ENCODE data around the gene ITIH2. TPM values are rescaled to one million over a fixed set of nuclear protein-coding genes. Genes with fewer than 3 reads are reported as not detected.
"Not testable (repeated sequence)": the region's sequence is repeated elsewhere in the genome, so short reads cannot be mapped to it uniquely, and the experiment has no call there.

Gene ITIH2
- polyA plus RNA-seq, 1 donor: 0.12 TPM

DNA sequence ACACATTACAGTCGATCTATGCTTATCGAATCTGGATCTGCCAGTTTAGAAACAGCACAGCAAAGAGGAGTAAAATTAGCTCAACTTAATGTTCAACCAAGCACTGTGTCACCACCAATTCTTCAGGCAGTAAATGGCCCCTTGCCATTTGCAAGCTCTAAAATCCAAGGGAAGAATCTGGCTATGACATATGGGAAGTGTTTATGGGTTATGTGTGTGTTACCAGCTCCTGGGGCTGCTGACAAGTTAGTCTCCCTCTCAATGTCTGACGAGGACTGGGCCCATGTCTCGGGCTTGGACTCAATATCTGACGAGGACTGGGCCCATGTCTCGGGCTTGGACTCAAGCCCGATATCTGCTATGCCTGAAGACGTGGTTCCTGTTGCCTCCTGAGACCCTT is 5.7 kb upstream of the ITIH2 start:
- DNase-seq: no peak

DNA sequence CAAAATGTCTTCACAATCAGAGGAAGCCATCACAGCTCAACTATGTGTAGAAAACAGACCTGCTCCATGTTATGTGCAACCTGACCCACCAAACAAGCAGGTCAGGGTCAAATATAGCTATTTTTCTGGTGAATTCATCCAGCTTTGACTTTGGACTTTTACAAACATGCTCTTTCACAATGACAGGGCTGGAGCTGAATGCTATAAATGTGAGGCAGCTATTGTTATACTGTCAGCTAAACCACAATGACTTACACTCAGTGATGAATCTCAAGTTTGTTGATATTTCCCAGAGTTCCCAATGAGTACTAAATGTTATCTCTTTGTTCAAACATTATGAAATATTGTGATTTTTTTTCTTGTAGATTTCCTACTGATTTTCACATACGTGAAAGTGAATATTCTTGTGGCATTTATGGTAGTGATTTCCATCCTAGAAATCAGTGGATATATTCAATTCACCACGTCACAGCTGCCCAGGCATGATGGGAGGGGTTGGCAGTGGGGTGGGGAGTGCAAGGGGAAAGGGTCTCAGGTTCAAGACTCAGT is 2.5 kb upstream of the ITIH2 start:
- DNase-seq: no peak

GRCh38 chr10:7701158-7701742 is 1.9 kb upstream of the ITIH2 start:
- DNase-seq: no peak

- no peak for DNase-seq
These were observed 766 bp upstream of the ITIH2 start for GRCh38 chr10:7702288-7702812.

DNA sequence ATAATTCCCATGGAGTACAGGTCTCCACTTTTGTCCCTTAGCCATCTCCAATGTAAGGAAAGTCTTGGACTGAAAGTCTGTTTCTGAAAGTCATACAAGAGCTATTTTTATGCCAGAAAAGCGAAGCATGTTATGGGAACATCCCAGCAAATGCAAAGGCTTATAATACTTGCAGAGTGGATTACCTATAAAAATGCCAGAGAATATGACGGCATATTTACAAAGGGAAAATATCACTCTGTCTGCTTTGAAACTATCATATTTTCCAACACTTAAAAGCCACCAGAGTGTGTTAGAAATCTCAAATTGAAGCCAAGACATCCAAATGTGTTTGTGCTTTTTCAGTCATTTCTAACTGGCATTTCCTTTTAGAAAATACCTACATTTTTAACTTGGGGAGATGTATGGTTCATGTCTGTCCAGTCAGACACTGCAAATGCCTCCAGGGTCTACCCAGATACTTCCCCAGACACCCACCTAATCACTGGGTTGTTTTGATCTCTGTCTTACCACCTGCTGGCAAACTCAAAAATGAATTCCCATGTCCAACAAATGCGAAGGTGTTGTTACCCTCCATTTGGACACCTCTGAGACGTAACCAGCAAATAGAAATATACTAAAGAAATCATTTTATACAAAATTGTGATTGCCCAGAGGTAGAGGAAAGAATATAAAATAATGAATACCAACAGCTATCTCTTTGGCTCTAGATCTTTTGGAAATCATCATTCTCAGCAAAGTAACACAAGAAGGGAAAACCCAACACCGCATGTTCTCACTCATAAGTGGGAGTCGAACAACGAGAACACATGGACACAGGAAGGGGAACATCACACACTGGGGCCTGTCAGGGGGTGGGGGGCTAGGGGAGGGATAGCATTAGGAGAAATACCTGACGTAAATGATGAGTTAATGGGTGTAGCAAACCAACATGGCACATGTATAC is 1.2 kb downstream of the ITIH2 start:
- no peak for DNase-seq

GRCh38 chr10:7705341-7705740 is 2.2 kb downstream of the ITIH2 start:
- no peak for DNase-seq

DNA sequence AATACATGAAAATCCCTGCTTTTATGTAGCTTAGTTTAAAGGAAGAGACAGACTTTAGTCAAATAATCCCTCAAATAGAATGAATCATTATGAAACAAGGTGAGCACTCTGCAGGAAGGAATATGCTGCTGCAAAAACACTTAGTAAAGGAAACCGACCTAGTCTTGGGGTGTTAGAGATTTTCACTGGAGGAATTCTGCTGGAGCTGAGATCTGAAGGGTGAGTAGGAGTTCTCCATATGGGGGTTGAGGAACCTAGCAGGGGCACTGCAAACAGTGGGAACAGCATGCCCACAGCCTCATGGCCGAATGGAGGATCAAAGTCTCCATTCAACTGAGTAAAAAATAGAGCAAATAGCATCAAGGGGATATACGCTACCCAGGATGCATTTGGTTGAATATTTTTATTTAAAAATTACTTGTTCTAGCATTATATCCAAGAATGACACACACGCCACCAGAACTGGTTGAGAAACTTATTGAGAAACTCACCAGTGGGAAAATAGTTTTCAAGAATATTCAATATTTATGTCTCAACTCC is 3.5 kb downstream of the ITIH2 start:
- DNase-seq: no peak

DNA sequence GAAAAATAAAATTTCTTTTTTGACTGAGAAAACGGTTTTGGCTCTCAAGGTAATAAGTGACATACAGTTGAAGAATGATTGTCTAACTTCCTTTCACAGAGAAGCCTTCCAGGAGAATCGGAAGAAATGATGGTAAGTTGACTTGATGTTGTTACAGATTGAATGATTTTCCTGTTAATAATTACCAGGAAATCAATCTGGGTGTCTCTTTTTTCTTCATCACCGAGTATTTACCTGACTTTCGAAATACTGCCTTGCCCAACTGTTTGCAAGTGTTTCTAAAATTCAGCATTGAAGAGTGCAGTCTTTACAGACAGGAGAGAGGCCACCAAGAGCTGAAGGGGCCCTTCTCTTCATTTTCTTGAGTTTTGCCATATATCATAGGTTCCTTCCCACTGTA is 4.0 kb downstream of the ITIH2 start:
- DNase-seq: no peak

- no peak for DNase-seq
These were observed 4.9 kb downstream of the ITIH2 start for GRCh38 chr10:7707858-7708622.

GRCh38 chr10:7708832-7709231 is 5.7 kb downstream of the ITIH2 start:
- DNase-seq: no peak

DNA sequence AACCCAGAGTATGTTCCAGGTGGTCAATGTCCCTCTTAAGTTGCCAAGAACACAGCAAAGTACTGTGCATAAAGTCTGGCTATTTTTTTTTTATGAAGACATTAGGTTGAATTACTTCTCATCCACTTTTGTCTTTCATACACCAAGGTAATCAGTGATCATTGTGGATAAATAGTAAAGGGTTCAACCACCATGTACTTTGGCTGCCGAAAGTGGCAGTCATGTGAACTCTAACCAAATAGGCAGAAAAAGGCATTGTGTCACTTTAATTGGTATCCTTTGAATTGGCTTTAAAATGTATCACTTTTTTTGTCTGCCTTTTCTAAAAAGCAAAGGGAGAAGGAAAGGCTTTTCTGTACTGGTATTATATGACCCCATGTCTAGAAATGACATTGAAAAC is 7.3 kb downstream of the ITIH2 start:
- DNase-seq: no peak

DNA sequence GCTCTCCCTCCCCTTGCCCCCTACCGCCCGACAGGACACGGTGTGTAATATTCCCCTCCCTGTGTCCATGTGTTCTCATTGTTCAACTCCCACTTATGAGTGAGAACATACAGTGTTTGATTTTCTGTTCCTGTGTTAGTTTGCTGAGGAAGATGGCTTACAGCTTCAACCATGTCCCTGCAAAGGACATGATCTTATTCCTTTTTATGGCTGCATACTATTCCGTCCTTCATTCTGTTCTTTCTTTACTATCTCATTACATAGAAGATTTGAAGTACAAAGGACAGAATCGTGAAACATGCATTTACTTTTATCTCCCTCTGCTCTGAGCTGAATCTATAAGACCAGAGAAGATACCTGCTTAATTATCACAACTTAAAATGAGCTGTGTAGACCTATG is 8.0 kb downstream of the ITIH2 start:
- DNase-seq: not testable (repeated sequence)

DNA sequence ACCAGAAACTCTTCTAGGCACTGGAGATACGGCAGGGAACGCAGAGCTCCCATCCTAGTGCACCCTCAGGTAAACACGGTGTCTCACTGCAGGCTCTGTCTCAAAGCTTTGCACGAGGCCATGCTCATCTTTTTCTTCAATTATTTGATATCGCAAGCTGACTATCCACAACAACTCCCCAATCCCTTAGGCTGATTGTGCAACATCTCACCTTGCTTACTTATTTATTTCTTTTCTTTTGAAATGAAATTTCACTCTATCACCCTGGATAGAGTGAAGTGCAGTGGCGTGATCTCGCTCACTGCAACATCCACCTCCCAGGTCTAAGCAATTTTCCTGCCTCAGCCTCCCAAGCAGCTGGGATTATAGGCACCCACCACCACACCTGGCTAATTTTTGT is 12.4 kb downstream of the ITIH2 start:
- no peak for DNase-seq

DNA sequence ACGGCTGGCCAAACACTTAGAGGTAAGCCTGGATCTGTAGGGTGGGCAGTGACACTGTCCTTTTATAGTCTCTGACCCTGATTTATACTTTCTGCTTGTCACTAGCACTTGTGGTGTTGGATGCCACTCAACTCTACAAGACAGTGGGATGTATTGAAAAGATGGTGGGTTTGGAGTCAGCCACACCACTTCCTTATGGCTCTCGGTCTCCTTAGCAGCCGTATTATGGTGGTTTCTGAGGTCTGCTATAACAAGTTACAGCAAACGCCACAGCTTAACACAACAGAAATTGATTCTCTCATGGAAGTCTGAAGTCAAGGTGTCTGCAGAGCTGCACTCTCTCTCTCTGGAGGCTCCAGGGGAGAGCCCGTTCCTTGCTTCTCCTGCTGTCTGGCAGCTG is 14.7 kb downstream of the ITIH2 start:
- DNase-seq: no peak

GRCh38 chr10:7718685-7719084 is 15.6 kb downstream of the ITIH2 start:
- no peak for DNase-seq

GRCh38 chr10:7720478-7720877 is 17.4 kb downstream of the ITIH2 start:
- no peak for DNase-seq

GRCh38 chr10:7722927-7723529 is 19.9 kb downstream of the ITIH2 start:
- no peak for DNase-seq

GRCh38 chr10:7734821-7735220 is 31.7 kb downstream of the ITIH2 start:
- DNase-seq: no peak

DNA sequence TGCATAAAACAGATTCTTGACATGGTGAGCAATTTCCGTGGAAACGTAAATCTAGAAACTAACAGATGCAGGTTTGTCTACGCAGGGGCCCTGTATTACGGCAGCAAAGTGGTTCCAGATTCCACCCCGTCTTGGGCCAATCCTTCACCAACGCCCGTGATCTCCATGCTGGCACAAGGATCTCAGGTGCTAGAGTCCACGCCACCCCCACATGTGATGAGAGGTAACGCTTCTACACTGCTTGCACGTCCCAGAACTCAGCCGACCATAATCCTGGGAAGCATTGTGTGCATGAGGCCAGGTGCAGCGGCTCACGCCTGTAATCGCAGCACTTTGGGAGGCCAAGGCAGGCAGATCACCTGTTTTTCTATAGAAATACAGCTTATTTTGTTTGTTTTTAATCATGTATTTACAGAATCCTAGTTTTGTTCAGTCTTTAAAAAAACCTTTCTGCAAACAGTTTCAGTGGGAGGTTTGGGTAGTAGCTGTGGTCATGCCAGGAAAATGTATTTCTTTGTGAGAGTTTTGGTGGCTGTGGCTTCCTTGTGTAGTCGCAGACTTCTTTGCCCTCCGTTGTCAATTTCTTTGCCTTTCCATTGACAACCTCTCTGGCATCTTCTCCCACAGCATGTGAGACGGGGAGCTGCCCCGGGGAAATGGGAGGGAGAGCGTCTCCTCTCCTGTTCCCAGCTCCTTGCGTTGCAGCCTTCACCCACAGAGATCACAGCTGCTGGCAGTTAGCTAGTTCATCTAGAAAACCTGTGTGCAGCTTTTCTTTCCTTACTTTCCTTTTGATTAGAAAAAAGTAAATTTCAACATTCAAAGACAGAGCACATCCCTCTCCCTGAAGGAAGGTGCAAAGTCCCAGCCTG is 35.7 kb downstream of the ITIH2 start:
- DNase-seq: no peak

DNA sequence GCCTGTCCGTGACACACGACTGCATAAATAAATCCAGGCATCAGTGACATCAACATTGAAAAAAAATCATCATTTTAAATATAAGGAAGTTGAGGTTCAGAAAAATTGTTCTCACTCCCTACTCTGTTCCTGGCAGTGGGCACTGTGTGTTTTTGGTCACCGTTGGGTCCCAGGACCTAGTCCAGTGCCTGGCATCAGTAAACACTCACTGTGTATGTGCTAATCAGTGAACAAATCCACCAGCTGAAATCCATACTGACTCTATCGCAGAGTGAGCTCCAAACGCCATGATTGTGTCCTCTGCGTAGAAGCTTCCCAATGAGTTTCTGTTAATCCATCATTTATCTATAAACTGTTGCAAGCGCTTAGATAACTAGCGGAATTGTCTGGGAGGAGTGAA is 41.2 kb downstream of the ITIH2 start:
- DNase-seq: no peak

- not testable (repeated sequence) for DNase-seq
These were observed 45.5 kb downstream of the ITIH2 start for GRCh38 chr10:7748637-7749036.
